Chondrocyte (in vitro differentiated cells): Measurements from ENCODE around the gene TTC28. TPM values are rescaled to one million over a fixed set of nuclear protein-coding genes. Genes with fewer than 3 reads are reported as not detected.

Experiments used
- DNase-seq: peaks from one replicate; pipeline ENCODE4 v3.0.0; 2021; ENCODE audit warnings: mixed read lengths, low spot score
- H3K27ac Mint-ChIP-seq: one replicate; pipeline ENCODE4 v1.8.0; 2021; ENCODE audit warnings: mild to moderate bottlenecking, moderate library complexity, mixed read lengths; ENCODE audit not compliant: unreplicated experiment
- H3K27me3 Mint-ChIP-seq: 2 replicates; pipeline ENCODE4 v1.8.0; 2021; ENCODE audit warnings: low read depth, mixed read lengths
- H3K36me3 Mint-ChIP-seq: 2 replicates; pipeline ENCODE4 v1.8.0; 2021; ENCODE audit warnings: low read depth, mixed read lengths
- H3K4me1 Mint-ChIP-seq: 2 replicates; pipeline ENCODE4 v1.8.0; 2021; ENCODE audit warnings: low read depth, mild to moderate bottlenecking, mixed read lengths
- H3K4me3 Mint-ChIP-seq: one replicate; pipeline ENCODE4 v1.8.0; 2021; ENCODE audit warnings: mild to moderate bottlenecking, moderate library complexity, mixed read lengths; ENCODE audit not compliant: unreplicated experiment
- H3K9me3 Mint-ChIP-seq: 2 replicates; pipeline ENCODE4 v1.8.0; 2021; ENCODE audit warnings: low read depth, mixed read lengths
- total RNA-seq: library from RNA; stranded (reverse); gene quantifications from 3 replicates; pipeline ENCODE4 v1.2.1, GENCODE V29; 2021
- TF ChIP-seq, protein P1 (sequence below): fragments of 200-600 bp; sonication (generic); IDR thresholded peaks from 2 replicates; pipeline ENCODE4 v1.5.0; 2021; ENCODE audit warnings: antibody characterized with exemption, mild to moderate bottlenecking, moderate library complexity

TTC28 gene
- total RNA-seq, 1 donor from 2014 or later, result 38.3 TPM

DNA sequence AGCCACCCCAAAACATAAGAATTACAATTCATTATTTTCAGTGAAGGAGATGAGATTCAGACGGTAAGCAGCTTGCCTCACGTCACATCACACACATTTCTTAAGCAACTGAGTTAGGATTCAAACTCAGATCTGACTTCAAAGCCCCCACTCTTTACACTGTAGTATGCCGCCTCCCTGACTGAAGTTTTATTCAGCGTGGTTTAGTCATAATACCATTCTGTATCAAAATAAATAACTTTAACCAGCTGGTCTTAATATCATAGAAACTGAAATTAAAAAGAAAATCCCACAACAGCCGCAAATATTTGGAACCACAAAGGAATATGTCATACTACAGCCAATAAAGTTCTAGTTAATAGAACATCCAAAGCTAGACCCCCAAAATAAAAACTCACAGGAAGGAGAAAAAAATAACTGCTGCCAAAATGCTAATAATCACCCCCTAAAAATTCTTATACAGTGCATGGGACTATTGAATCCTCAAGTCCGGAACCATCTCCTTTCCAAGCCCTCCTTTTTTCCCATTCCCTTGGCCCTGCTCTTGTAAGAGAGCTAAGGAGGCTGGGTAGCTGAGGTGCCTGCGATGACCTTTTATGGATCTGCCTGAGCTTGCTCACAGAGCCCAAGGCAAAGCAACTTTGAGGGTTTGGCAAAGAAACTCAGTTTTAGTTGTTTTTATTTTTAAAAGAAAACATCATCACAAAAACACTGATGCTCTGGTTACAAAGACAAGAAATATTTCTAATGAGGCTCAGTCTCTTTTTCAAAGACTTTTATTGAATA is 334.5 kb downstream of the TTC28 start:
- no peaks in the 10 kb centered on the region for H3K27me3 Mint-ChIP-seq
- DNase-seq, result no peak
- no peak overlapping the region for H3K4me3 Mint-ChIP-seq
- no peaks in the 10 kb centered on the region for H3K36me3 Mint-ChIP-seq
- H3K9me3 Mint-ChIP-seq, result peaks cover 1% of the 10 kb centered on the region
- no peak overlapping the region for H3K27ac Mint-ChIP-seq
- TF ChIP-seq, protein P1, sequence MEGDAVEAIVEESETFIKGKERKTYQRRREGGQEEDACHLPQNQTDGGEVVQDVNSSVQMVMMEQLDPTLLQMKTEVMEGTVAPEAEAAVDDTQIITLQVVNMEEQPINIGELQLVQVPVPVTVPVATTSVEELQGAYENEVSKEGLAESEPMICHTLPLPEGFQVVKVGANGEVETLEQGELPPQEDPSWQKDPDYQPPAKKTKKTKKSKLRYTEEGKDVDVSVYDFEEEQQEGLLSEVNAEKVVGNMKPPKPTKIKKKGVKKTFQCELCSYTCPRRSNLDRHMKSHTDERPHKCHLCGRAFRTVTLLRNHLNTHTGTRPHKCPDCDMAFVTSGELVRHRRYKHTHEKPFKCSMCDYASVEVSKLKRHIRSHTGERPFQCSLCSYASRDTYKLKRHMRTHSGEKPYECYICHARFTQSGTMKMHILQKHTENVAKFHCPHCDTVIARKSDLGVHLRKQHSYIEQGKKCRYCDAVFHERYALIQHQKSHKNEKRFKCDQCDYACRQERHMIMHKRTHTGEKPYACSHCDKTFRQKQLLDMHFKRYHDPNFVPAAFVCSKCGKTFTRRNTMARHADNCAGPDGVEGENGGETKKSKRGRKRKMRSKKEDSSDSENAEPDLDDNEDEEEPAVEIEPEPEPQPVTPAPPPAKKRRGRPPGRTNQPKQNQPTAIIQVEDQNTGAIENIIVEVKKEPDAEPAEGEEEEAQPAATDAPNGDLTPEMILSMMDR, result no peak
- peaks cover 23% of the 10 kb centered on the region for H3K4me1 Mint-ChIP-seq

DNA sequence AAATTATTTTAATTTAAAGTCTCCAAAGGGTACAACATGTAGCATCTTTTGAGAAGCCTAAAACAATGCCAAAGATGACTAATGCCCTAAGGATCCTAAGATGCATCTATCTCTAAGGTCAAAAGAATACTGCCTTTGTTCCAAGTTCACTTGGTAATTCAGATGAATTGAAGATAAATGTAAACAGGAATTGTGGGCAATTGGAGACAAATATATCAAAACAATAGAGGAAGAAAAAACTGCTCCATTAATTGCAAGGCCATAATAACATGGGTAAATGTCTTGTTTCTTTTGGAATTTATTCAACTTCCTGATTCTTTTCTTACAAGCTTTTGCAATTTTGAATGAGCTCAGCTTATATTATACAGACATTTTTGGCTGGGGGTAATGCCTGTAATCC is 338.6 kb downstream of the TTC28 start:
- TF ChIP-seq, protein P1, result no peak
- Mint-ChIP-seq H3K9me3 (peaks cover 14% of the 10 kb centered on the region), H3K27ac (no peak overlapping the region), H3K27me3 (no peaks in the 10 kb centered on the region), H3K4me1 (peaks cover 22% of the 10 kb centered on the region), H3K4me3 (no peak overlapping the region), H3K36me3 (peaks cover 11% of the 10 kb centered on the region)
- no peak for DNase-seq

DNA sequence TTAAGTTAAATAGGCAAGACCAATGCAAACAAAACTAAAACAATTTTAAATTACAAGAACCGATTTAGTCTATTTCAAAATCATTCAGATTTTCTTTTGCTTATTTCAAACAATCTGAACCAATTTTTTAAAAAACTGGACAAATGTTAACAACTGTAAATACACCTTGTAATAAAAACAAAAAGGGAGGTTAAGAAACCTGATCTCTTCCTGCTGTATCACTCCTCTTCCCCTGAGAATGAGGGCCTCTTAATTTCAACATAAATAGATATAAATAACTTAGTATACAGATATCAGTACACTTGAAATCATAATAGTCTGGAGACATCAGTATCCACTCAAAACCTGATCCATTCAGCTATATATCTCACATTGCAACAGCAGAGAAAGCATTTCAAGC is 346.6 kb downstream of the TTC28 start:
- H3K36me3 Mint-ChIP-seq, result peaks cover under 1% of the 10 kb centered on the region
- H3K27me3 Mint-ChIP-seq, result no peaks in the 10 kb centered on the region
- H3K4me3 Mint-ChIP-seq, result no peak overlapping the region
- H3K9me3 Mint-ChIP-seq, result peaks cover 6% of the 10 kb centered on the region
- TF ChIP-seq, protein P1, result no peak
- peak overlapping the region; percentile 29 for H3K27ac Mint-ChIP-seq
- H3K4me1 Mint-ChIP-seq, result peaks cover 34% of the 10 kb centered on the region
- DNase-seq, result no peak

DNA sequence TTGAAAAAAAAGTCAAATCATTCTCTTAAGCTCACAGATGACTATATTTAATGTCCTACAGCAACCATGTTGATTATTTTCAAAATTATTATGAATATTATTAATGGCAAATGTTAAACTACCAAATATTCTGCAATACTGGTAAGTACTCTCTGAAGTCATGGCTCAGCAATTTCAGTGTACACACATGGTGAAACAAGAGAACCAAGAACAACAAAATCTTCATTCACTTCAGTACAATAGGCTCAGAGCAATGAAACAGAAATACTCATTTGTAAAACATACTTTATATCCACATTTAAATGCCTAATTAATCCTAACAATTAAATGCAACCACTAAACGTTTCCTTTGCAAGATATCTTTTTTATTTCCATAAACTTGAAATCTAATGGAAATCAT is 347.2 kb downstream of the TTC28 start:
- no peaks in the 10 kb centered on the region for H3K27me3 Mint-ChIP-seq
- no peaks in the 10 kb centered on the region for H3K36me3 Mint-ChIP-seq
- TF ChIP-seq, protein P1, result no peak
- no peak for DNase-seq
- peaks cover 34% of the 10 kb centered on the region for H3K4me1 Mint-ChIP-seq
- peaks cover 5% of the 10 kb centered on the region for H3K9me3 Mint-ChIP-seq
- H3K27ac Mint-ChIP-seq, result no peak overlapping the region
- H3K4me3 Mint-ChIP-seq, result no peak overlapping the region

DNA sequence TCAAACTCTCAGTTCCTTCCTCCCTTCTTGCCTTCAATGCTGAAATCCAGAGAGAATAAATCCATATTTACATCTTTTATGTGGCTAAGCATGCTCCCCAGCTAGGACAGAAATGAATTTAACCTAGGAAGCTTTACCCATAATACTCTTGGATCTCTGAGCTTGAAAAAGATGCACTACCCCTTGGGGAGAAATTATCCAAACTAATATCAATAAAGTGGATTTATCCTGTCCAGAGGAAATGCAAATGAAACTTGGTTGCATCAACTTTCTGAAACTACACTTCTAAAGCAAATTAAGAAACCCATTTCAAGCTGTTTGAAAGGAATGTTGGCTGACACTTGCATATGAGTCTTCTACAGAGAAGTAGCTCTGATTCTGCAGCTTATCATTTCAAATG is 347.9 kb downstream of the TTC28 start:
- no peak for DNase-seq
- Mint-ChIP-seq H3K36me3 (no peaks in the 10 kb centered on the region), H3K27ac (no peak overlapping the region), H3K27me3 (no peaks in the 10 kb centered on the region), H3K9me3 (peaks cover 5% of the 10 kb centered on the region), H3K4me1 (peaks cover 34% of the 10 kb centered on the region), H3K4me3 (no peak overlapping the region)
- TF ChIP-seq, protein P1, result no peak
